H1 (cell line): Measurements from ENCODE around the gene PLA2R1. TPM values are rescaled to one million over a fixed set of nuclear protein-coding genes. Genes with fewer than 3 reads are reported as not detected.

Source experiments
- CTCF ChIA-PET: fragments of 300-600 bp; sonication (Branson Sonifier 250); formaldehyde crosslinking; loops from one replicate; lab custom pipeline; 2021; ENCODE audit not compliant: partially characterized antibody; lab: Charles Lee
- POLR2A ChIA-PET: fragments of 300-600 bp; sonication (Branson Sonifier 250); formaldehyde crosslinking; loops from one replicate; lab custom pipeline; 2021; ENCODE audit warnings: inconsistent platforms; ENCODE audit not compliant: partially characterized antibody; lab: Charles Lee
- DNase-seq, 2 experiments: peaks; one replicate each; pipeline versions ENCODE4 v3.0.0 to v3.0.0-alpha.2; 2010 to 2022; ENCODE audit warnings: low spot score in 2 of 2, low read depth in 1 of 2, mixed read lengths in 1 of 2
- FAIRE-seq: peaks from 2 replicates; lab custom pipeline; 2011; peaks lifted over from hg19 to GRCh38; lab: Jason Lieb, UNC
- H2AFZ ChIP-seq: 2 replicates; pipeline ENCODE4 v1.8.1; 2012; ENCODE audit warnings: low read length, inconsistent platforms
- H2AK5ac ChIP-seq: 2 replicates; pipeline ENCODE4 v1.6.1; 2013; ENCODE audit warnings: low read depth, low read length
- H2BK120ac ChIP-seq: replicated peaks from 2 replicates; pipeline ENCODE3; 2013; ENCODE audit warnings: low read depth, low read length, inconsistent platforms
- H2BK12ac ChIP-seq: 2 replicates; pipeline ENCODE4 v1.6.1; 2013; ENCODE audit warnings: low read depth, low read length
- H2BK15ac ChIP-seq: 2 replicates; pipeline ENCODE4 v1.6.1; 2013; ENCODE audit warnings: low read length
- H2BK20ac ChIP-seq: 2 replicates; pipeline ENCODE4 v1.6.1; 2013; ENCODE audit warnings: low read length
- H2BK5ac ChIP-seq: 2 replicates; pipeline ENCODE4 v1.6.1; 2013; ENCODE audit warnings: low read depth, low read length
- H3K14ac ChIP-seq: 2 replicates; pipeline ENCODE4 v1.6.1; 2013; ENCODE audit warnings: inconsistent platforms; ENCODE audit not compliant: insufficient read length
- H3K18ac ChIP-seq: 2 replicates; pipeline ENCODE4 v1.6.1; 2013; ENCODE audit warnings: low read length; ENCODE audit errors: extremely low read depth
- H3K23ac ChIP-seq: 2 replicates; pipeline ENCODE4 v1.6.1; 2013; ENCODE audit warnings: inconsistent platforms; ENCODE audit not compliant: insufficient read length
- H3K23me2 ChIP-seq: 2 replicates; pipeline ENCODE4 v1.6.1; 2013; ENCODE audit warnings: low read depth, low read length
- H3K27ac ChIP-seq: 2 replicates; pipeline ENCODE4 v1.6.1; 2011; ENCODE audit warnings: low read depth, low read length, inconsistent platforms
- H3K27me3 ChIP-seq, 4 experiments: replicated peaks in 1 of 4; 1 replicate in 1 of 4; 2 replicates in 3 of 4; pipeline versions ENCODE4 v1.6.1 to v1.8.1; 2011 to 2013; ENCODE audit warnings: low read length in 3 of 4, mild to moderate bottlenecking in 3 of 4, inconsistent platforms in 2 of 4, mixed read lengths in 2 of 4, moderate library complexity in 1 of 4; ENCODE audit not compliant: control insufficient read depth in 3 of 4, insufficient read depth in 3 of 4; ENCODE audit errors: extremely low read depth in 1 of 4
- H3K36me3 ChIP-seq, 4 experiments: 2 replicates each; pipeline versions ENCODE4 v1.6.1 to v1.8.1; 2011 to 2013; ENCODE audit warnings: mild to moderate bottlenecking in 4 of 4, low read length in 3 of 4, moderate library complexity in 2 of 4, control low read depth in 1 of 4, inconsistent platforms in 1 of 4; ENCODE audit not compliant: insufficient read depth in 4 of 4, control insufficient read depth in 2 of 4
- H3K4ac ChIP-seq: replicated peaks from 2 replicates; pipeline ENCODE3; 2013; ENCODE audit warnings: low read length, low read depth, mixed read lengths, inconsistent platforms; ENCODE audit not compliant: insufficient read length
- H3K4me1 ChIP-seq, 4 experiments: replicated peaks in 1 of 4; 1 replicate in 1 of 4; 2 replicates in 3 of 4; pipeline versions ENCODE4 v1.6.1 to v1.8.1; 2011 to 2013; ENCODE audit warnings: low read length in 3 of 4, inconsistent platforms in 2 of 4, mixed read lengths in 1 of 4; ENCODE audit not compliant: insufficient read depth in 4 of 4, control insufficient read depth in 3 of 4
- H3K4me2 ChIP-seq, 2 experiments: 2 replicates each; pipeline versions ENCODE4 v1.6.1 to v1.8.1; 2011 to 2013; ENCODE audit warnings: low read depth in 2 of 2, low read length in 2 of 2, control low read depth in 1 of 2, inconsistent platforms in 1 of 2, mild to moderate bottlenecking in 1 of 2; ENCODE audit not compliant: insufficient read depth in 1 of 2
- H3K4me3 ChIP-seq, 4 experiments: fragments of 200-600, 300-600 bp in 1 of 4; sonication (generic), shearing (Covaris generic), sonication (Bioruptor Twin) in 1 of 4; 2 replicates each; pipeline versions ENCODE4 v1.5.1 to v1.8.1; 2011 to 2016; ENCODE audit warnings: low read length in 4 of 4, low read depth in 3 of 4, control low read depth in 2 of 4, inconsistent platforms in 2 of 4, mild to moderate bottlenecking in 2 of 4, mixed read lengths in 1 of 4, moderate library complexity in 1 of 4; ENCODE audit not compliant: insufficient read depth in 2 of 4; ENCODE audit errors: extremely low read depth in 1 of 4
- H3K56ac ChIP-seq: replicated peaks from 2 replicates; pipeline ENCODE3; 2013; ENCODE audit warnings: low read depth, mild to moderate bottlenecking, mixed read lengths, low read length, inconsistent platforms; ENCODE audit not compliant: insufficient read length
- H3K79me1 ChIP-seq: 2 replicates; pipeline ENCODE4 v1.6.1; 2013; ENCODE audit warnings: low read depth, low read length, control low read depth
- H3K79me2 ChIP-seq, 2 experiments: 2 replicates each; pipeline versions ENCODE4 v1.6.1 to v1.8.1; 2012 to 2013; ENCODE audit warnings: low read length in 2 of 2, mild to moderate bottlenecking in 2 of 2, inconsistent platforms in 1 of 2; ENCODE audit not compliant: insufficient read depth in 2 of 2, control insufficient read depth in 1 of 2
- H3K9ac ChIP-seq, 4 experiments: replicated peaks in 1 of 4; 1 replicate in 1 of 4; 2 replicates in 3 of 4; pipeline versions ENCODE4 v1.6.1 to v1.8.1; 2011 to 2013; ENCODE audit warnings: low read depth in 3 of 4, low read length in 3 of 4, control low read depth in 2 of 4, mild to moderate bottlenecking in 2 of 4, moderate library complexity in 2 of 4, inconsistent platforms in 1 of 4; ENCODE audit errors: extremely low read depth in 1 of 4
- H3K9me3 ChIP-seq, 2 experiments: 2 replicates each; pipeline versions ENCODE4 v1.6.1 to v1.8.1; 2012 to 2013; ENCODE audit warnings: mild to moderate bottlenecking in 2 of 2, moderate library complexity in 2 of 2, control low read depth in 1 of 2, inconsistent platforms in 1 of 2, low read depth in 1 of 2, low read length in 1 of 2, mixed read lengths in 1 of 2; ENCODE audit not compliant: insufficient read depth in 2 of 2
- H4K20me1 ChIP-seq, 2 experiments: replicated peaks in 1 of 2; 2 replicates each; pipeline versions ENCODE3 to v1.8.1; 2011 to 2013; ENCODE audit warnings: inconsistent platforms in 2 of 2, low read length in 2 of 2, mild to moderate bottlenecking in 1 of 2; ENCODE audit not compliant: insufficient read depth in 2 of 2, control insufficient read depth in 1 of 2
- H4K5ac ChIP-seq: 2 replicates; pipeline ENCODE4 v1.6.1; 2013; ENCODE audit warnings: low read length, low read depth, mixed read lengths, inconsistent platforms; ENCODE audit not compliant: insufficient read length
- H4K8ac ChIP-seq: 2 replicates; pipeline ENCODE4 v1.8.0; 2013; ENCODE audit warnings: mild to moderate bottlenecking, moderate library complexity, low read length, inconsistent platforms; ENCODE audit not compliant: insufficient read depth; ENCODE audit errors: extremely low read depth
- H4K91ac ChIP-seq: replicated peaks from 2 replicates; pipeline ENCODE3; 2013; ENCODE audit warnings: low read length, mixed read lengths, inconsistent platforms; ENCODE audit not compliant: insufficient read length
- EP300 ChIP-seq, 2 experiments: IDR thresholded peaks; 1 replicate in 1 of 2; 2 replicates in 1 of 2; pipeline ENCODE4 v1.6.1; 2011 to 2012; ENCODE audit warnings: low read depth in 2 of 2, low read length in 2 of 2, mild to moderate bottlenecking in 2 of 2, borderline replicate concordance in 1 of 2, inconsistent platforms in 1 of 2, moderate library complexity in 1 of 2
- KDM5A ChIP-seq: fragments of 200-600 bp; IDR thresholded peaks from 2 replicates; pipeline ENCODE4 v1.7.1; 2012; ENCODE audit warnings: mild to moderate bottlenecking, low read length, inconsistent platforms, mixed read lengths
- NANOG ChIP-seq: IDR thresholded peaks from 2 replicates; pipeline ENCODE4 v1.6.1; 2011; ENCODE audit warnings: low read length, low read depth, mild to moderate bottlenecking, inconsistent platforms; ENCODE audit not compliant: insufficient read depth, poor library complexity, severe bottlenecking
- NRF1 ChIP-seq: IDR thresholded peaks from 2 replicates; pipeline ENCODE4 v1.6.1; 2011; ENCODE audit warnings: mild to moderate bottlenecking, low read depth, low read length, improper control_type of control experiment
- POLR2A ChIP-seq, 2 experiments: IDR thresholded peaks; 1 replicate in 1 of 2; 2 replicates in 1 of 2; pipeline ENCODE4 v1.6.1; 2011; ENCODE audit warnings: low read depth in 2 of 2, low read length in 2 of 2, mild to moderate bottlenecking in 2 of 2; ENCODE audit errors: control extremely low read depth in 1 of 2
- SIN3A ChIP-seq, 2 experiments: IDR thresholded peaks in 1 of 2; conservative IDR thresholded peaks in 1 of 2; 2 replicates each; pipeline ENCODE4 v1.6.1; 2011 to 2012; ENCODE audit warnings: low read length in 2 of 2, improper control_type of control experiment in 1 of 2, low read depth in 1 of 2, mild to moderate bottlenecking in 1 of 2
- TCF12 ChIP-seq: IDR thresholded peaks from 2 replicates; pipeline ENCODE4 v1.6.1; 2011; ENCODE audit warnings: low read depth, mild to moderate bottlenecking, low read length
- WGBS, 2 experiments: shearing (Covaris generic) in 1 of 2; methylation state at CpG; one replicate each; pipeline versions ENCODE4 v1.1.6 to v1.1.7; 2013 to 2015; ENCODE audit warnings: low lambda C conversion rate in 2 of 2, mixed read lengths in 2 of 2, inconsistent platforms in 1 of 2, low coverage in 1 of 2, missing lambda C conversion rate in 1 of 2; ENCODE audit not compliant: insufficient replicate concordance in 2 of 2, insufficient coverage in 1 of 2, insufficient read length in 1 of 2; ENCODE audit errors: extremely low coverage in 1 of 2, missing lambda C conversion rate in 1 of 2; 5-methylcytosine and 5-hydroxymethylcytosine counted together
- polyA plus RNA-seq, 7 experiments: library from polyadenylated mRNA; depleted of rRNA in 3 of 7; stranded (reverse) in 5 of 7; unstranded in 2 of 7; fragments of >200 nt in 5 of 7; fragments of 200-250 nt in 2 of 7; gene quantifications; 1 replicate in 5 of 7; 2 replicates in 1 of 7; 4 replicates in 1 of 7; pipeline versions ENCODE4 v1.2.1 to v1.2.3, GENCODE V29; 2011 to 2013; ENCODE audit warnings: missing spikeins in 2 of 7, mixed read lengths in 2 of 7
- total RNA-seq: library from RNA; stranded (reverse); fragmentation: NEBNext Ultra II Directional; extraction: Animal tissue kit (Norgen Biotek cat#: 25700); gene quantifications from 2 replicates; pipeline ENCODE4 v1.2.1, GENCODE V29; 2021
- TF ChIP-seq, protein P1 (sequence below), 3 experiments: IDR thresholded peaks; 1 replicate in 2 of 3; 2 replicates in 1 of 3; pipeline versions ENCODE4 v1.5.1 to v1.6.1; 2011; ENCODE audit warnings: low read length in 3 of 3, mild to moderate bottlenecking in 3 of 3, inconsistent platforms in 2 of 3, low read depth in 1 of 3, moderate library complexity in 1 of 3; ENCODE audit not compliant: insufficient read depth in 1 of 3; ENCODE audit errors: control extremely low read depth in 1 of 3
- TF ChIP-seq, protein P2 (sequence below): IDR thresholded peaks from 2 replicates; pipeline ENCODE4 v1.6.1; 2012; ENCODE audit warnings: inconsistent platforms
- TF ChIP-seq, protein P3 (sequence below): IDR thresholded peaks from 2 replicates; pipeline ENCODE4 v1.6.1; 2012; ENCODE audit warnings: inconsistent platforms

Gene PLA2R1
- total and polyA plus RNA-seq, 2 of the 8 experiments (the other 6 are each of a cell fraction or from before 2014, with no cell fraction given): 0.65 to 1.5 TPM

DNA sequence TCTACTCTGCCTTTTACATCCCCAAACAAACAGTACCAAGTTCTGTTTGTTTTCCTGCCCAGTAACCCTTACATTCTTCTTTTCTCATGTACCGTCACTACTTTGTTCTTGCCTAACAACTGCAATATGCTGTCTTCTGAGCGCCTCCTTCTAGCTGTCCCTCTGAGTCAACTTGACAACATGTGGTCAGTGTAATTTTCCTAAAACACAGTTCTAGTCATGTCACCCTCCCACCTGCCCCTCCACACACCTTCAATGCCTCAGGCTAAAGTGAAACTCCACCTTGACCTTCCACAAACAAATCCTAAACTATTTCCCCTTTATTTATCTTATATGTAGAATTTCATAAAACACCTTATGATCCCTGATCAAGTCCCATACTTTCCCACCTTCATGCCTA, 139.9 kb downstream of the PLA2R1 start:
- 80% methylated on average over 2 of the region's 2 CpGs; no CpG with 5 or more reads in 1 of the 2 experiments for WGBS, 2 experiments
- no peak for FAIRE-seq
- H2BK12ac ChIP-seq: no peak overlapping the region
- no peak overlapping the region for H3K4ac ChIP-seq
- no peak overlapping the region for H3K14ac ChIP-seq
- no peak overlapping the region for H4K8ac ChIP-seq
- H3K4me2 ChIP-seq: no peak overlapping the region
- H4K20me1 ChIP-seq: no peaks in the 10 kb centered on the region
- no peak overlapping the region for H3K23ac ChIP-seq
- DNase-seq: no peak
- no peak overlapping the region for H2BK120ac ChIP-seq
- H3K79me1 ChIP-seq: no peaks in the 10 kb centered on the region
- no peaks in the 10 kb centered on the region; a peak in 1 of 7 replicates for H3K27me3 ChIP-seq
- no peaks in the 10 kb centered on the region for H3K4me1 ChIP-seq
- no peaks in the 10 kb centered on the region for H3K79me2 ChIP-seq
- ChIA-PET POLR2A (no interaction called here), CTCF (interaction anchor here (0.7 to 5.1 kb wide), 10 partner anchors 9 to 169 kb away, joined by 3 to 22 read pairs (median 4); partner anchors contain the start of gene LY75)
- no peak overlapping the region for H2AFZ ChIP-seq
- no peak overlapping the region for H4K5ac ChIP-seq
- no peak overlapping the region for H3K56ac ChIP-seq
- no peak overlapping the region for H4K91ac ChIP-seq
- no peaks in the 10 kb centered on the region for H3K9me3 ChIP-seq
- no peak overlapping the region for H3K27ac ChIP-seq
- H2BK20ac ChIP-seq: no peak overlapping the region
- H3K18ac ChIP-seq: no peak overlapping the region
- H2BK15ac ChIP-seq: no peak overlapping the region
- H3K4me3 ChIP-seq: no peak overlapping the region
- H3K23me2 ChIP-seq: no peaks in the 10 kb centered on the region
- H2AK5ac ChIP-seq: no peak overlapping the region
- H3K9ac ChIP-seq: no peak overlapping the region
- H3K36me3 ChIP-seq: no peaks in the 10 kb centered on the region
- H2BK5ac ChIP-seq: no peak overlapping the region
- TF ChIP-seq KDM5A: no peak
- TF ChIP-seq, protein P1, sequence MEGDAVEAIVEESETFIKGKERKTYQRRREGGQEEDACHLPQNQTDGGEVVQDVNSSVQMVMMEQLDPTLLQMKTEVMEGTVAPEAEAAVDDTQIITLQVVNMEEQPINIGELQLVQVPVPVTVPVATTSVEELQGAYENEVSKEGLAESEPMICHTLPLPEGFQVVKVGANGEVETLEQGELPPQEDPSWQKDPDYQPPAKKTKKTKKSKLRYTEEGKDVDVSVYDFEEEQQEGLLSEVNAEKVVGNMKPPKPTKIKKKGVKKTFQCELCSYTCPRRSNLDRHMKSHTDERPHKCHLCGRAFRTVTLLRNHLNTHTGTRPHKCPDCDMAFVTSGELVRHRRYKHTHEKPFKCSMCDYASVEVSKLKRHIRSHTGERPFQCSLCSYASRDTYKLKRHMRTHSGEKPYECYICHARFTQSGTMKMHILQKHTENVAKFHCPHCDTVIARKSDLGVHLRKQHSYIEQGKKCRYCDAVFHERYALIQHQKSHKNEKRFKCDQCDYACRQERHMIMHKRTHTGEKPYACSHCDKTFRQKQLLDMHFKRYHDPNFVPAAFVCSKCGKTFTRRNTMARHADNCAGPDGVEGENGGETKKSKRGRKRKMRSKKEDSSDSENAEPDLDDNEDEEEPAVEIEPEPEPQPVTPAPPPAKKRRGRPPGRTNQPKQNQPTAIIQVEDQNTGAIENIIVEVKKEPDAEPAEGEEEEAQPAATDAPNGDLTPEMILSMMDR (IDR thresholded peaks at IDR 0.05; ENCODE audit: control extremely low read depth in 1 of 3, insufficient read depth in 1 of 3, low read depth in 1 of 3, low read length in 3 of 3): no peak
- TF ChIP-seq TCF12: no peak
- TF ChIP-seq, protein P2, sequence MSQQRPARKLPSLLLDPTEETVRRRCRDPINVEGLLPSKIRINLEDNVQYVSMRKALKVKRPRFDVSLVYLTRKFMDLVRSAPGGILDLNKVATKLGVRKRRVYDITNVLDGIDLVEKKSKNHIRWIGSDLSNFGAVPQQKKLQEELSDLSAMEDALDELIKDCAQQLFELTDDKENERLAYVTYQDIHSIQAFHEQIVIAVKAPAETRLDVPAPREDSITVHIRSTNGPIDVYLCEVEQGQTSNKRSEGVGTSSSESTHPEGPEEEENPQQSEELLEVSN: no peak
- TF ChIP-seq NANOG: no peak
- no peak for TF ChIP-seq POLR2A (IDR thresholded peaks at IDR 0.05; ENCODE audit: control extremely low read depth in 1 of 2, low read depth in 2 of 2, low read length in 2 of 2)
- TF ChIP-seq NRF1: no peak
- no peak for TF ChIP-seq EP300 (IDR thresholded peaks at IDR 0.05; ENCODE audit: borderline replicate concordance in 1 of 2, low read depth in 2 of 2, low read length in 2 of 2)
- TF ChIP-seq, protein P3, sequence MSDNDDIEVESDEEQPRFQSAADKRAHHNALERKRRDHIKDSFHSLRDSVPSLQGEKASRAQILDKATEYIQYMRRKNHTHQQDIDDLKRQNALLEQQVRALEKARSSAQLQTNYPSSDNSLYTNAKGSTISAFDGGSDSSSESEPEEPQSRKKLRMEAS: no peak
- no peak for TF ChIP-seq SIN3A (conservative IDR thresholded peaks at IDR 0.05 in 1 of 2, IDR thresholded peaks at IDR 0.05 in 1 of 2; ENCODE audit: low read depth in 1 of 2, low read length in 2 of 2)
